Measurements from ENCODE around the gene PVALEF. TPM values are rescaled to one million over a fixed set of nuclear protein-coding genes. Genes with fewer than 3 reads are reported as not detected.

Gene PVALEF
- total and polyA plus RNA-seq, 2 of the 13 experiments (the other 11 are each of a cell fraction or from before 2014, with no cell fraction given): 0.18 TPM

DNA sequence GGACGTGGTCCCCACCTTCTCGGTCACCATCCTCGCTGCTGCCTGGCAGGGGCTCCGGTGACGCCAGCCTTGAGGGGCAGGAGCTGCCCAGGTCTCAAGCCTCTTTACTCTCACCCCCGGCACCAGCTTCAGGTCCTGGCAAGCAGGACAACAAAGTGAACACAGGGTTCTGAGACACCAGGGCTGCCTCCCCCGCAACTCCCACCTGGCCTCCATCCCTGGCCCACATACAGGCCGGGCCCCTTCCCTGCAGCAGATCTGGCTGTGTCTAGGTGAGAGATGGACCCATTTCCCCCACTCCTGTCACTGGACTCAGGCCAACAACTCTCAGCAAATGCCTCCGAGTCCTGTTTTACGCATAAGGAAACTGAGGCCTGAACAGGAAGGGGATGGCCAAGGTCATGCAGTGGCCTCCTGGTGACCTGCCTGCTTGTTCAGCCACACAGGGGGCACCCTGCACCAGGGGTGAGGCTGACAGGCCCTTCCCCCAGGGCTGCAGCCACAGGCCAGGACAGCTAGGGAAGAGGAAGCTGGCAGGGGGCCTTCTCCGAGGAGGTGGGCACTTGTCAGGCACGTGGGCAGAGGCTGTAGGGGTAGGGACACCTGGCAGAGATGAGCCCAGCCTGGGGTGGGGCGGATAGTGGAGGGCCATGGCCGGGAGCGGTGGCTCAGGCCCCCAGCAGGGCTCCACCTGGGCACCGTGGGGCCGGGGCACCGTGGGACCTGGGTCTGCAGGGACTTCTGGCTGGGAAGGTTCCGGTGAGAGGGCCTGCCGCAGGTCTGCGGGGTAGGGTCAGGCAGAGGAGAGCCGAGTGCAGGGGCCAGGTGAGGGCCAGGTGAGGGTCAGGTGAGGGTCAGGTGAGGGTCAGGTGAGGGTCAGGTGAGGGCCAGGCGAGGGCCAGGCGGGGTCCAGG, 46.7 kb upstream of the PVALEF start:
- H3K4me3 ChIP-seq (replicated peaks in 1 of 3; ENCODE audit: insufficient read depth in 1 of 3, low read depth in 2 of 3, low read length in 3 of 3): no peak overlapping the region
- DNase-seq (ENCODE audit: low spot score): no peak
- no TSS peak for BruUV-seq (replicated peaks)
- WGBS (ENCODE audit: low lambda C conversion rate): 83% methylated on average over 18 of the region's 24 CpGs
- peak; percentile 1; the same call in 2 of the 3 replicates for ATAC-seq
- H3K4me1 ChIP-seq (ENCODE audit: insufficient read depth, low read length): no peaks in the 10 kb centered on the region
- H3K4me2 ChIP-seq (ENCODE audit: low read depth, low read length): no peak overlapping the region
- no peaks in the 10 kb centered on the region for H4K20me1 ChIP-seq (ENCODE audit: insufficient read depth, low read length)
- H2AFZ ChIP-seq (ENCODE audit: low read length): no peak overlapping the region
- intact Hi-C loops (cut with micrococcal nuclease; ENCODE audit: unreplicated experiment) (no loop called here), in situ Hi-C loops (cut with HindIII; ENCODE audit: extremely low pct_ligation_motif_present, low pct_unique_long_range_greater_than_20kb) (no loop called here)
- H3K36me3 ChIP-seq (replicated peaks in 1 of 2; ENCODE audit: control insufficient read depth in 1 of 2, insufficient read depth in 2 of 2, low read length in 2 of 2): no peaks in the 10 kb centered on the region; a peak in 1 of 5 replicates
- no peak overlapping the region for H3K9ac ChIP-seq (ENCODE audit: insufficient read depth, low read depth, low read length)
- H3K79me2 ChIP-seq (ENCODE audit: insufficient read depth, low read length): no peaks in the 10 kb centered on the region
- FAIRE-seq: no peak
- ChIA-PET POLR2A (no interaction called here), CTCF (ENCODE audit: low intra/inter-chr PET ratio, low total read pairs) (no interaction called here)
- no peaks in the 10 kb centered on the region for H3K9me3 ChIP-seq (ENCODE audit: low read length)
- H3K27me3 ChIP-seq (ENCODE audit: control insufficient read depth in 1 of 2, insufficient read depth in 2 of 2, low read length in 2 of 2): no peaks in the 10 kb centered on the region
- H3K27ac ChIP-seq (ENCODE audit: extremely low read length, insufficient read depth, low read length): no peak overlapping the region
- TF ChIP-seq, protein P1, sequence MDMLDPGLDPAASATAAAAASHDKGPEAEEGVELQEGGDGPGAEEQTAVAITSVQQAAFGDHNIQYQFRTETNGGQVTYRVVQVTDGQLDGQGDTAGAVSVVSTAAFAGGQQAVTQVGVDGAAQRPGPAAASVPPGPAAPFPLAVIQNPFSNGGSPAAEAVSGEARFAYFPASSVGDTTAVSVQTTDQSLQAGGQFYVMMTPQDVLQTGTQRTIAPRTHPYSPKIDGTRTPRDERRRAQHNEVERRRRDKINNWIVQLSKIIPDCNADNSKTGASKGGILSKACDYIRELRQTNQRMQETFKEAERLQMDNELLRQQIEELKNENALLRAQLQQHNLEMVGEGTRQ (IDR thresholded peaks at IDR 0.05; ENCODE audit: low read depth, low read length): no peak
- TF ChIP-seq, protein P1 (CRISPR knock-in tag; IDR thresholded peaks at IDR 0.05; ENCODE audit: borderline replicate concordance): no peak
- TF ChIP-seq POLR2A (IDR thresholded peaks at IDR 0.05; ENCODE audit: insufficient read depth in 1 of 2, low read depth in 2 of 2, low read length in 2 of 2): 0 out of 4 replicates have a peak, but pooled peaks of 1 of the 2 experiments have one; percentile 28
- no peak for TF ChIP-seq KLF16 (CRISPR knock-in tag; IDR thresholded peaks at IDR 0.05)
- TF ChIP-seq CHCHD3 (CRISPR knock-in tag; IDR thresholded peaks at IDR 0.05): no peak
- 0 out of 2 replicates have a peak, but pooled peaks have one; percentile 30 for TF ChIP-seq ZSCAN21 (CRISPR knock-in tag; IDR thresholded peaks at IDR 0.05; ENCODE audit: borderline replicate concordance)
- TF ChIP-seq, protein P2, sequence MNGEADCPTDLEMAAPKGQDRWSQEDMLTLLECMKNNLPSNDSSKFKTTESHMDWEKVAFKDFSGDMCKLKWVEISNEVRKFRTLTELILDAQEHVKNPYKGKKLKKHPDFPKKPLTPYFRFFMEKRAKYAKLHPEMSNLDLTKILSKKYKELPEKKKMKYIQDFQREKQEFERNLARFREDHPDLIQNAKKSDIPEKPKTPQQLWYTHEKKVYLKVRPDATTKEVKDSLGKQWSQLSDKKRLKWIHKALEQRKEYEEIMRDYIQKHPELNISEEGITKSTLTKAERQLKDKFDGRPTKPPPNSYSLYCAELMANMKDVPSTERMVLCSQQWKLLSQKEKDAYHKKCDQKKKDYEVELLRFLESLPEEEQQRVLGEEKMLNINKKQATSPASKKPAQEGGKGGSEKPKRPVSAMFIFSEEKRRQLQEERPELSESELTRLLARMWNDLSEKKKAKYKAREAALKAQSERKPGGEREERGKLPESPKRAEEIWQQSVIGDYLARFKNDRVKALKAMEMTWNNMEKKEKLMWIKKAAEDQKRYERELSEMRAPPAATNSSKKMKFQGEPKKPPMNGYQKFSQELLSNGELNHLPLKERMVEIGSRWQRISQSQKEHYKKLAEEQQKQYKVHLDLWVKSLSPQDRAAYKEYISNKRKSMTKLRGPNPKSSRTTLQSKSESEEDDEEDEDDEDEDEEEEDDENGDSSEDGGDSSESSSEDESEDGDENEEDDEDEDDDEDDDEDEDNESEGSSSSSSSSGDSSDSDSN (CRISPR knock-in tag; IDR thresholded peaks at IDR 0.05): no peak
- TF ChIP-seq PTBP1 (IDR thresholded peaks at IDR 0.05; ENCODE audit: low read depth, low read length, poor library complexity, severe bottlenecking): no peak
- no peak for TF ChIP-seq ZMYM4 (CRISPR knock-in tag; IDR thresholded peaks at IDR 0.05)
- no peak for TF ChIP-seq ZNF33B (CRISPR knock-in tag; IDR thresholded peaks at IDR 0.05)
- no peak for TF ChIP-seq MATR3 (CRISPR knock-in tag; IDR thresholded peaks at IDR 0.05)
- peak; percentile 18; the same call in 1 of the 2 replicates for TF ChIP-seq ZFX (CRISPR knock-in tag; IDR thresholded peaks at IDR 0.05; ENCODE audit: low read depth)
- TF ChIP-seq CHD4 (IDR thresholded peaks at IDR 0.05; ENCODE audit: borderline replicate concordance, low read length): no peak
- TF ChIP-seq, protein P3, sequence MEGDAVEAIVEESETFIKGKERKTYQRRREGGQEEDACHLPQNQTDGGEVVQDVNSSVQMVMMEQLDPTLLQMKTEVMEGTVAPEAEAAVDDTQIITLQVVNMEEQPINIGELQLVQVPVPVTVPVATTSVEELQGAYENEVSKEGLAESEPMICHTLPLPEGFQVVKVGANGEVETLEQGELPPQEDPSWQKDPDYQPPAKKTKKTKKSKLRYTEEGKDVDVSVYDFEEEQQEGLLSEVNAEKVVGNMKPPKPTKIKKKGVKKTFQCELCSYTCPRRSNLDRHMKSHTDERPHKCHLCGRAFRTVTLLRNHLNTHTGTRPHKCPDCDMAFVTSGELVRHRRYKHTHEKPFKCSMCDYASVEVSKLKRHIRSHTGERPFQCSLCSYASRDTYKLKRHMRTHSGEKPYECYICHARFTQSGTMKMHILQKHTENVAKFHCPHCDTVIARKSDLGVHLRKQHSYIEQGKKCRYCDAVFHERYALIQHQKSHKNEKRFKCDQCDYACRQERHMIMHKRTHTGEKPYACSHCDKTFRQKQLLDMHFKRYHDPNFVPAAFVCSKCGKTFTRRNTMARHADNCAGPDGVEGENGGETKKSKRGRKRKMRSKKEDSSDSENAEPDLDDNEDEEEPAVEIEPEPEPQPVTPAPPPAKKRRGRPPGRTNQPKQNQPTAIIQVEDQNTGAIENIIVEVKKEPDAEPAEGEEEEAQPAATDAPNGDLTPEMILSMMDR (CRISPR knock-in tag; IDR thresholded peaks at IDR 0.05): peak; percentile 10; the same call in 1 of the 2 replicates
- TF ChIP-seq, protein P4, sequence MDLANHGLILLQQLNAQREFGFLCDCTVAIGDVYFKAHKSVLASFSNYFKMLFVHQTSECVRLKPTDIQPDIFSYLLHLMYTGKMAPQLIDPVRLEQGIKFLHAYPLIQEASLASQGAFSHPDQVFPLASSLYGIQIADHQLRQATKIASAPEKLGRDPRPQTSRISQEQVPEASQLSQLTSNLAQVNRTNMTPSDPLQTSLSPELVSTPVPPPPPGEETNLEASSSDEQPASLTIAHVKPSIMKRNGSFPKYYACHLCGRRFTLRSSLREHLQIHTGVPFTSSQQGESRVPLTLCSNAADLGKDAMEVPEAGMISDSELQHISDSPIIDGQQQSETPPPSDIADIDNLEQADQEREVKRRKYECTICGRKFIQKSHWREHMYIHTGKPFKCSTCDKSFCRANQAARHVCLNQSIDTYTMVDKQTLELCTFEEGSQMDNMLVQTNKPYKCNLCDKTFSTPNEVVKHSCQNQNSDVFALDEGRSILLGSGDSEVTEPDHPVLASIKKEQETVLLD (CRISPR knock-in tag; IDR thresholded peaks at IDR 0.05; ENCODE audit: low read depth): no peak
- TF ChIP-seq TP53 (CRISPR knock-in tag; conservative IDR thresholded peaks at IDR 0.05): no peak
